ENCODE data around the gene SPOCK3.
"Not testable (repeated sequence)": the region's sequence is repeated elsewhere in the genome, so short reads cannot be mapped to it uniquely, and the experiment has no call there.

Gene SPOCK3

DNA sequence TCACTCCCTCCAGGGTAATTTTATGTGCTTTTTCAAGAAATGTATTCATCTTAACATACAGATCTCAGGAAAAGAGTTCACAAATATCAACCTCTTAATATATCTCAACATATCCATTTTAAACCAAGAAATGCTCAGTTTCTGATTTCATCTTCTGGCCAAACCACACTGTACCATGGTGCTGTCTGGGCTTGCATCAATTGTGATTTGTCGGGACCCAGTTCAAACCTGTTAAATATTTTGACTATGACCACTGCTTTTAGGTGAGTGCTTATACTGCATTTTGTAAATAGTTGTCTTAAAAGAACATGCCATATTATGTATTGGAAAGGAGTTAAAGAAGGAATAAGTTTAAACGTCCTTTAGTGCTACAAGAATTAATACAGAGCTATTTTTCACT is 352.1 kb downstream of the SPOCK3 start:
- no peak for ATAC-seq
- no peak for TF ChIP-seq ZNF8 (CRISPR knock-in tag; IDR thresholded peaks at IDR 0.05)
- no peak for TF ChIP-seq CSDC2 (CRISPR knock-in tag; IDR thresholded peaks at IDR 0.05)
- TF ChIP-seq ESRRG (CRISPR knock-in tag; IDR thresholded peaks at IDR 0.05) = no peak
- no peak for TF ChIP-seq RARB (CRISPR knock-in tag; IDR thresholded peaks at IDR 0.05)
- TF ChIP-seq BACH2 (CRISPR knock-in tag; IDR thresholded peaks at IDR 0.05; ENCODE audit: borderline replicate concordance) = no peak
- TF ChIP-seq, protein P1, sequence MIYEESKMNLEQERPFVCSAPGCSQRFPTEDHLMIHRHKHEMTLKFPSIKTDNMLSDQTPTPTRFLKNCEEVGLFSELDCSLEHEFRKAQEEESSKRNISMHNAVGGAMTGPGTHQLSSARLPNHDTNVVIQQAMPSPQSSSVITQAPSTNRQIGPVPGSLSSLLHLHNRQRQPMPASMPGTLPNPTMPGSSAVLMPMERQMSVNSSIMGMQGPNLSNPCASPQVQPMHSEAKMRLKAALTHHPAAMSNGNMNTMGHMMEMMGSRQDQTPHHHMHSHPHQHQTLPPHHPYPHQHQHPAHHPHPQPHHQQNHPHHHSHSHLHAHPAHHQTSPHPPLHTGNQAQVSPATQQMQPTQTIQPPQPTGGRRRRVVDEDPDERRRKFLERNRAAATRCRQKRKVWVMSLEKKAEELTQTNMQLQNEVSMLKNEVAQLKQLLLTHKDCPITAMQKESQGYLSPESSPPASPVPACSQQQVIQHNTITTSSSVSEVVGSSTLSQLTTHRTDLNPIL (CRISPR knock-in tag; IDR thresholded peaks at IDR 0.05; ENCODE audit: low read depth) = no peak
- no peak for TF ChIP-seq ZFP30 (CRISPR knock-in tag; IDR thresholded peaks at IDR 0.05)
- no peak for TF ChIP-seq ARNTL (CRISPR knock-in tag; IDR thresholded peaks at IDR 0.05; ENCODE audit: borderline replicate concordance, low read depth)
- TF ChIP-seq, protein P2, sequence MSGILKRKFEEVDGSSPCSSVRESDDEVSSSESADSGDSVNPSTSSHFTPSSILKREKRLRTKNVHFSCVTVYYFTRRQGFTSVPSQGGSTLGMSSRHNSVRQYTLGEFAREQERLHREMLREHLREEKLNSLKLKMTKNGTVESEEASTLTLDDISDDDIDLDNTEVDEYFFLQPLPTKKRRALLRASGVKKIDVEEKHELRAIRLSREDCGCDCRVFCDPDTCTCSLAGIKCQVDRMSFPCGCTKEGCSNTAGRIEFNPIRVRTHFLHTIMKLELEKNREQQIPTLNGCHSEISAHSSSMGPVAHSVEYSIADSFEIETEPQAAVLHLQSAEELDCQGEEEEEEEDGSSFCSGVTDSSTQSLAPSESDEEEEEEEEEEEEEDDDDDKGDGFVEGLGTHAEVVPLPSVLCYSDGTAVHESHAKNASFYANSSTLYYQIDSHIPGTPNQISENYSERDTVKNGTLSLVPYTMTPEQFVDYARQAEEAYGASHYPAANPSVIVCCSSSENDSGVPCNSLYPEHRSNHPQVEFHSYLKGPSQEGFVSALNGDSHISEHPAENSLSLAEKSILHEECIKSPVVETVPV (CRISPR knock-in tag; IDR thresholded peaks at IDR 0.05) = no peak
- no peak for TF ChIP-seq ISL1 (CRISPR knock-in tag; IDR thresholded peaks at IDR 0.05)
- no peak for TF ChIP-seq ZFP3 (CRISPR knock-in tag; IDR thresholded peaks at IDR 0.05)

DNA sequence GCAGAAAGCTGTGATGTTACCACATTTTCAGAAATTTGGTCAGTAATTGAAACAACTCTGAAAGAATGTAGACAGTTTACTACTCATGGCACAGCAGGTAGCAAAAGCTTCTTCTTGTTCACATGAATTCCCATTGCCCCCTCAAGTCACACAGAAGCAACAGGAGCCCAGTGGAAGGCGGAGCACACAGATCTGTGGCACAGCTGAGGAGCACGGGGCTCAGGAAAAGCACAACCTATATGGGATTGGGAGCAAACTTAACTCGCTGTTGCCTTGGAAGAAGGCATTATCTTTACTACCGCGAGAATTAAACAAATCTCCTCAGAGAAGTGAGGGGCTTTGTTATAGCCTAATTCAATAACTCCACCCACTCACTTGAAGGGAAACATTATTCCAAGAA is 358.5 kb downstream of the SPOCK3 start:
- ATAC-seq = no peak
- TF ChIP-seq RARB (CRISPR knock-in tag; IDR thresholded peaks at IDR 0.05) (no peak), ZNF70 (CRISPR knock-in tag; IDR thresholded peaks at IDR 0.05) (no peak), ARNTL (CRISPR knock-in tag; IDR thresholded peaks at IDR 0.05; ENCODE audit: borderline replicate concordance, low read depth) (no peak), ZFP30 (CRISPR knock-in tag; IDR thresholded peaks at IDR 0.05) (no peak)

DNA sequence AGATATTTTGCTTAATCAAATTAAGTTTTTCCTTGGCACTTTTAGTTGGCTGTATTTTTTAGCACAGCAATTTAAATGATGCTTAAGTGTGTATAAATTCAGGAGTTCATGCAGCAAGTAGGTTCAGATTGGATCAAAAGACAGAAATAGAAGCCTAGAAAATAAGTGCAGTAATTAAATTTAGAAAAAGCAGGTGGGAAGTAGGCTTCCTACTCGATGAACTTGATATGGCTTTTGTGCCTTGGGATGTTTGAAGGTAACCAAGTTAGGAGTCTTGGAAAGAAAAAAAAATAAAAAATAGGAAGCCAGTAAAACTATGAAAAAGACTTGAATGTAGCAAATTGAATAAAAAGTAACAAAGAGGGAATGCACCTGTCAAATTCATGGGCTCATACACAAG is 372.3 kb downstream of the SPOCK3 start:
- no peak for TF ChIP-seq SNAI2 (CRISPR knock-in tag; IDR thresholded peaks at IDR 0.05)
- no peak for ATAC-seq

DNA sequence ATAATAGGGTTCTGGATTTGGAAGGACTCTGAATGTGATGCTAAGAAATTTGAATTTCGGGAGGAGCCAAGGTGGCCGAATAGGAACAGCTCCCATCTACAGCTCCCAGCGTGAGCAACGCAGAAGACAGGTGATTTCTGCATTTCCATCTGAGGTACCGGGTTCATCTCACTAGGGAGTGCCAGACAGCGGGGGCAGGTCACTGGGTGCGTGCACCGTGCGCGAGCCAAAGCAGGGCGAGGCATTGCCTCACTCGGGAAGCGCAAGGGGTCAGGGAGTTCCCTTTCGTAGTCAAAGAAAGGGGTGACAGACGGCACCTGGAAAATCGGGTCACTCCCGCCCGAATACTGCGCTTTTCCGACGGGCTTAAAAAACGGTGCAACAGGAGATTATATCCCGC is 383.9 kb downstream of the SPOCK3 start:
- not testable (repeated sequence) for ATAC-seq

DNA sequence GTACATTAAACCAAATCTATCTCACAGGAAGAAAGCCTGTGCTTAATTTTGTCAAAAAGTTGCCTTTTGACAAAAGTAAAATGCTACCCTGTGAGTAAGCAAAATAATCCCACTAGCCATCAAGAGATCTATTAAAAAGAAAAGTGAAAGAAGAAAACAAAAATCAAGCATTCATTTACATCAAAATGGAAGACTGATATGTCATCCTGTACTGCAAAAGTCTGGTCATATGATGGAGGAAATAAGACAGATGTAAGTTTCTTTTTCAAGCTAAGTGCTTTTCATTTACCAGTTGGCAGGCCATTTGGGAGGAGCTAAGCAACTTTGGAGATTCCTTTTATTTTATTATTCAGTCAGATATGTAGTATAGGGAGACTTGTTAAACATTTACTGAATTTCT is 387.4 kb downstream of the SPOCK3 start:
- ATAC-seq = no peak
- TF ChIP-seq OSR1 (CRISPR knock-in tag; IDR thresholded peaks at IDR 0.05) (no peak), RARB (CRISPR knock-in tag; IDR thresholded peaks at IDR 0.05) (no peak), ZNF8 (CRISPR knock-in tag; IDR thresholded peaks at IDR 0.05) (no peak), ZC3H10 (CRISPR knock-in tag; IDR thresholded peaks at IDR 0.05) (no peak), TCF4 (CRISPR knock-in tag; IDR thresholded peaks at IDR 0.05; ENCODE audit: borderline replicate concordance) (no peak), ZNF565 (CRISPR knock-in tag; conservative IDR thresholded peaks at IDR 0.05; ENCODE audit: low read depth) (no peak), PPARA (CRISPR knock-in tag; IDR thresholded peaks at IDR 0.05; ENCODE audit: borderline replicate concordance) (no peak), ISL1 (CRISPR knock-in tag; IDR thresholded peaks at IDR 0.05) (no peak), SNAI2 (CRISPR knock-in tag; IDR thresholded peaks at IDR 0.05) (no peak), TOX (CRISPR knock-in tag; IDR thresholded peaks at IDR 0.05; ENCODE audit: borderline replicate concordance) (no peak), ZFP3 (CRISPR knock-in tag; IDR thresholded peaks at IDR 0.05) (no peak)
- TF ChIP-seq, protein P3, sequence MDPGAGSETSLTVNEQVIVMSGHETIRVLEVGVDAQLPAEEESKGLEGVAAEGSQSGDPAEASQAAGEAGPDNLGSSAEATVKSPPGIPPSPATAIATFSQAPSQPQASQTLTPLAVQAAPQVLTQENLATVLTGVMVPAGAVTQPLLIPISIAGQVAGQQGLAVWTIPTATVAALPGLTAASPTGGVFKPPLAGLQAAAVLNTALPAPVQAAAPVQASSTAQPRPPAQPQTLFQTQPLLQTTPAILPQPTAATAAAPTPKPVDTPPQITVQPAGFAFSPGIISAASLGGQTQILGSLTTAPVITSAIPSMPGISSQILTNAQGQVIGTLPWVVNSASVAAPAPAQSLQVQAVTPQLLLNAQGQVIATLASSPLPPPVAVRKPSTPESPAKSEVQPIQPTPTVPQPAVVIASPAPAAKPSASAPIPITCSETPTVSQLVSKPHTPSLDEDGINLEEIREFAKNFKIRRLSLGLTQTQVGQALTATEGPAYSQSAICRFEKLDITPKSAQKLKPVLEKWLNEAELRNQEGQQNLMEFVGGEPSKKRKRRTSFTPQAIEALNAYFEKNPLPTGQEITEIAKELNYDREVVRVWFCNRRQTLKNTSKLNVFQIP (CRISPR knock-in tag; IDR thresholded peaks at IDR 0.05; ENCODE audit: borderline replicate concordance, low read depth) = no peak
- TF ChIP-seq, protein P2 (CRISPR knock-in tag; IDR thresholded peaks at IDR 0.05) = no peak
- TF ChIP-seq, protein P4, sequence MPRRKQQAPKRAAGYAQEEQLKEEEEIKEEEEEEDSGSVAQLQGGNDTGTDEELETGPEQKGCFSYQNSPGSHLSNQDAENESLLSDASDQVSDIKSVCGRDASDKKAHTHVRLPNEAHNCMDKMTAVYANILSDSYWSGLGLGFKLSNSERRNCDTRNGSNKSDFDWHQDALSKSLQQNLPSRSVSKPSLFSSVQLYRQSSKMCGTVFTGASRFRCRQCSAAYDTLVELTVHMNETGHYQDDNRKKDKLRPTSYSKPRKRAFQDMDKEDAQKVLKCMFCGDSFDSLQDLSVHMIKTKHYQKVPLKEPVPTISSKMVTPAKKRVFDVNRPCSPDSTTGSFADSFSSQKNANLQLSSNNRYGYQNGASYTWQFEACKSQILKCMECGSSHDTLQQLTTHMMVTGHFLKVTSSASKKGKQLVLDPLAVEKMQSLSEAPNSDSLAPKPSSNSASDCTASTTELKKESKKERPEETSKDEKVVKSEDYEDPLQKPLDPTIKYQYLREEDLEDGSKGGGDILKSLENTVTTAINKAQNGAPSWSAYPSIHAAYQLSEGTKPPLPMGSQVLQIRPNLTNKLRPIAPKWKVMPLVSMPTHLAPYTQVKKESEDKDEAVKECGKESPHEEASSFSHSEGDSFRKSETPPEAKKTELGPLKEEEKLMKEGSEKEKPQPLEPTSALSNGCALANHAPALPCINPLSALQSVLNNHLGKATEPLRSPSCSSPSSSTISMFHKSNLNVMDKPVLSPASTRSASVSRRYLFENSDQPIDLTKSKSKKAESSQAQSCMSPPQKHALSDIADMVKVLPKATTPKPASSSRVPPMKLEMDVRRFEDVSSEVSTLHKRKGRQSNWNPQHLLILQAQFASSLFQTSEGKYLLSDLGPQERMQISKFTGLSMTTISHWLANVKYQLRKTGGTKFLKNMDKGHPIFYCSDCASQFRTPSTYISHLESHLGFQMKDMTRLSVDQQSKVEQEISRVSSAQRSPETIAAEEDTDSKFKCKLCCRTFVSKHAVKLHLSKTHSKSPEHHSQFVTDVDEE (CRISPR knock-in tag; IDR thresholded peaks at IDR 0.05) = no peak
- TF ChIP-seq, protein P5, sequence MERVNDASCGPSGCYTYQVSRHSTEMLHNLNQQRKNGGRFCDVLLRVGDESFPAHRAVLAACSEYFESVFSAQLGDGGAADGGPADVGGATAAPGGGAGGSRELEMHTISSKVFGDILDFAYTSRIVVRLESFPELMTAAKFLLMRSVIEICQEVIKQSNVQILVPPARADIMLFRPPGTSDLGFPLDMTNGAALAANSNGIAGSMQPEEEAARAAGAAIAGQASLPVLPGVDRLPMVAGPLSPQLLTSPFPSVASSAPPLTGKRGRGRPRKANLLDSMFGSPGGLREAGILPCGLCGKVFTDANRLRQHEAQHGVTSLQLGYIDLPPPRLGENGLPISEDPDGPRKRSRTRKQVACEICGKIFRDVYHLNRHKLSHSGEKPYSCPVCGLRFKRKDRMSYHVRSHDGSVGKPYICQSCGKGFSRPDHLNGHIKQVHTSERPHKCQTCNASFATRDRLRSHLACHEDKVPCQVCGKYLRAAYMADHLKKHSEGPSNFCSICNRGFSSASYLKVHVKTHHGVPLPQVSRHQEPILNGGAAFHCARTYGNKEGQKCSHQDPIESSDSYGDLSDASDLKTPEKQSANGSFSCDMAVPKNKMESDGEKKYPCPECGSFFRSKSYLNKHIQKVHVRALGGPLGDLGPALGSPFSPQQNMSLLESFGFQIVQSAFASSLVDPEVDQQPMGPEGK (CRISPR knock-in tag; IDR thresholded peaks at IDR 0.05; ENCODE audit: borderline replicate concordance) = no peak
